ENCODE data around the gene SERPINA4. TPM values are rescaled to one million over a fixed set of nuclear protein-coding genes. Genes with fewer than 3 reads are reported as not detected.

Gene SERPINA4
- total RNA-seq, 1 experiment from 2014 or later: not detected

DNA sequence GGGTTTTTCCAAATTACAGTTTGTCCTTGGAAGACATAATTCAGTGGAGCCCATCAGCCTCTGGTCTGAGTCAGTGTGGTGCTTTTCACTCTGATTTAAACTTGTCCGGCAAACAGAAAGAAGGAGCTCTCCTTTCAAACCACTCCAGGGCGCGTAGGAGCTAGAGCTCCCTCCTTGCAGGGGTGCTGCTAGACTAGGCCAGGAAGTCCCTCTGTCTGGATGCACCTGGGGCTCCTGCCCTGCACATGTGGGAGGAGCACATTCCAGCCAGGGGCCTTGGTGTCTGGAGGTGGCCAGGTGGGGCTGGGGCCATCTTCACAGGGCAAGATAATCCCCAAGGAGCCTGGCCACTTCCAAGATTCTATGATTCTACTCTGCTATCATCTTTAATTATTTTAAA is 54.0 kb downstream of the SERPINA4 start:
- Mint-ChIP-seq H3K9me3 (peaks cover 35 to 36% of the 10 kb centered on the region in 2 experiments), H3K4me3 (no peak overlapping the region), H3K36me3 (ENCODE audit: insufficient read depth in 1 of 3, low read depth in 3 of 3) (peaks cover 2 to 25% (median 14%) of the 10 kb centered on the region in 3 experiments; a peak in 6 of 7 replicates), H3K27ac (no peak overlapping the region), H3K27me3 (ENCODE audit: low read depth) (peaks cover 13% of the 10 kb centered on the region), H3K4me1 (peaks cover 8 to 14% of the 10 kb centered on the region in 2 experiments)
- Histone ChIP-seq H4K8ac (replicated peaks; ENCODE audit: insufficient read length, low read depth, low read length) (no peak overlapping the region), H2BK20ac (ENCODE audit: low read depth, low read length, poor library complexity, severe bottlenecking) (no peak overlapping the region), H2BK120ac (ENCODE audit: low read depth, low read length, poor library complexity, severe bottlenecking) (no peak overlapping the region), H3K4ac (ENCODE audit: low read depth, low read length) (no peak overlapping the region), H3K79me2 (ENCODE audit: insufficient read depth, low read length) (no peaks in the 10 kb centered on the region), H4K5ac (ENCODE audit: insufficient read length, low read depth, low read length) (no peak overlapping the region), H2AFZ (ENCODE audit: low read length) (no peak overlapping the region), H3K27me3 (ENCODE audit: insufficient read depth, low read length) (no peaks in the 10 kb centered on the region), H3K23me2 (ENCODE audit: insufficient read length, low read depth, low read length, poor library complexity, severe bottlenecking) (no peaks in the 10 kb centered on the region), H2AK5ac (ENCODE audit: insufficient read length, low read length) (no peak overlapping the region), H2BK5ac (ENCODE audit: insufficient read length, low read length) (no peak overlapping the region), H3K23ac (ENCODE audit: insufficient read length, low read depth, low read length) (no peak overlapping the region), H3K4me1 (ENCODE audit: insufficient read depth, low read length) (no peaks in the 10 kb centered on the region), H3K18ac (ENCODE audit: insufficient read length, low read depth, low read length) (no peak overlapping the region), H3K14ac (ENCODE audit: insufficient read depth, low read length) (no peak overlapping the region), H4K91ac (ENCODE audit: insufficient read length, low read depth, low read length) (no peak overlapping the region), H3K9ac (ENCODE audit: extremely low read depth, insufficient read length, low read length) (no peak overlapping the region), H3K79me1 (ENCODE audit: insufficient read depth, low read depth, low read length, poor library complexity, severe bottlenecking) (no peaks in the 10 kb centered on the region), H3K27ac (ENCODE audit: insufficient read length, low read depth, low read length) (no peak overlapping the region), H3T11ph (ENCODE audit: low read length) (no peak overlapping the region), H2BK12ac (ENCODE audit: insufficient read length, low read depth, low read length) (no peak overlapping the region), H3K4me2 (ENCODE audit: insufficient read depth, insufficient read length, low read length) (no peak overlapping the region), H4K20me1 (ENCODE audit: control insufficient read depth, insufficient read depth, insufficient read length) (no peaks in the 10 kb centered on the region), H2BK15ac (ENCODE audit: low read depth, low read length) (no peak overlapping the region), H3K9me3 (ENCODE audit: control insufficient read depth, low read depth, low read length) (peaks cover 9% of the 10 kb centered on the region), H3K56ac (ENCODE audit: insufficient read length, low read depth, low read length) (no peak overlapping the region)
- TF ChIP-seq, protein P1, sequence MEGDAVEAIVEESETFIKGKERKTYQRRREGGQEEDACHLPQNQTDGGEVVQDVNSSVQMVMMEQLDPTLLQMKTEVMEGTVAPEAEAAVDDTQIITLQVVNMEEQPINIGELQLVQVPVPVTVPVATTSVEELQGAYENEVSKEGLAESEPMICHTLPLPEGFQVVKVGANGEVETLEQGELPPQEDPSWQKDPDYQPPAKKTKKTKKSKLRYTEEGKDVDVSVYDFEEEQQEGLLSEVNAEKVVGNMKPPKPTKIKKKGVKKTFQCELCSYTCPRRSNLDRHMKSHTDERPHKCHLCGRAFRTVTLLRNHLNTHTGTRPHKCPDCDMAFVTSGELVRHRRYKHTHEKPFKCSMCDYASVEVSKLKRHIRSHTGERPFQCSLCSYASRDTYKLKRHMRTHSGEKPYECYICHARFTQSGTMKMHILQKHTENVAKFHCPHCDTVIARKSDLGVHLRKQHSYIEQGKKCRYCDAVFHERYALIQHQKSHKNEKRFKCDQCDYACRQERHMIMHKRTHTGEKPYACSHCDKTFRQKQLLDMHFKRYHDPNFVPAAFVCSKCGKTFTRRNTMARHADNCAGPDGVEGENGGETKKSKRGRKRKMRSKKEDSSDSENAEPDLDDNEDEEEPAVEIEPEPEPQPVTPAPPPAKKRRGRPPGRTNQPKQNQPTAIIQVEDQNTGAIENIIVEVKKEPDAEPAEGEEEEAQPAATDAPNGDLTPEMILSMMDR (conservative IDR thresholded peaks at IDR 0.05): no peak
- no CpG with 5 or more reads among the region's 3 CpGs for WGBS (ENCODE audit: extremely low coverage, insufficient read length, low lambda C conversion rate)
- DNase-seq: no peak

Data from H9 (cell line).